Skin of body (tissue), 2 donors: Measurements from ENCODE around the gene CERS6. TPM values are rescaled to one million over a fixed set of nuclear protein-coding genes. Genes with fewer than 3 reads are reported as not detected.

ENCODE experiments used
- DNase-seq: peaks from one replicate; lab custom pipeline; 2025; lab: John Stamatoyannopoulos, UW
- total RNA-seq: library from RNA; depleted of rRNA; stranded (reverse); fragments of >200 nt; gene quantifications from one replicate; pipeline ENCODE4 v1.2.3, GENCODE V29; 2014

The CERS6 gene
- total RNA-seq, 1 donor from 2014 or later = 34.6 TPM

- DNase-seq = no peak
Observed at GRCh38 chr2:168602379-168602778, 146.3 kb downstream of the CERS6 start.

GRCh38 chr2:168602846-168603401 is 146.9 kb downstream of the CERS6 start:
- DNase-seq = no peak

GRCh38 chr2:168603439-168603961 is 147.4 kb downstream of the CERS6 start:
- no peak for DNase-seq

GRCh38 chr2:168604252-168604651 is 148.2 kb downstream of the CERS6 start:
- no peak for DNase-seq

- no peak for DNase-seq
Observed at GRCh38 chr2:168607992-168608391, 151.9 kb downstream of the CERS6 start.

GRCh38 chr2:168608796-168609195 is 152.7 kb downstream of the CERS6 start:
- no peak for DNase-seq

- no peak for DNase-seq
Observed at GRCh38 chr2:168611091-168611490, 155.0 kb downstream of the CERS6 start.

GRCh38 chr2:168611896-168612650 is 156.0 kb downstream of the CERS6 start:
- DNase-seq = no peak

- no peak for DNase-seq
Observed at GRCh38 chr2:168612719-168613118, 156.6 kb downstream of the CERS6 start.

- DNase-seq = no peak
Observed at GRCh38 chr2:168613551-168613950, 157.5 kb downstream of the CERS6 start.

GRCh38 chr2:168614172-168615018 is 158.3 kb downstream of the CERS6 start:
- DNase-seq = no peak

GRCh38 chr2:168620554-168620953 is 164.5 kb downstream of the CERS6 start:
- no peak for DNase-seq

- DNase-seq = no peak
Observed at GRCh38 chr2:168622559-168622958, 166.5 kb downstream of the CERS6 start.

- DNase-seq = no peak
Observed at GRCh38 chr2:168624028-168624427, 168.0 kb downstream of the CERS6 start.

- no peak for DNase-seq
Observed at GRCh38 chr2:168626096-168626495, 170.0 kb downstream of the CERS6 start.

- no peak for DNase-seq
Observed at GRCh38 chr2:168626647-168627046, 170.6 kb downstream of the CERS6 start.

GRCh38 chr2:168632709-168633121 is 176.6 kb downstream of the CERS6 start:
- peak; percentile 9 for DNase-seq

- DNase-seq = no peak
Observed at GRCh38 chr2:168633200-168633599, 177.1 kb downstream of the CERS6 start.

GRCh38 chr2:168633895-168634294 is 177.8 kb downstream of the CERS6 start:
- no peak for DNase-seq

- DNase-seq = peak; percentile 93
Observed at GRCh38 chr2:168635065-168635577, 179.0 kb downstream of the CERS6 start.

GRCh38 chr2:168639018-168639417 is 182.9 kb downstream of the CERS6 start:
- peak; percentile 29 for DNase-seq

GRCh38 chr2:168639441-168639898 is 183.4 kb downstream of the CERS6 start:
- DNase-seq = peak; percentile 59
